OCI-LY1 (cell line): ENCODE results near the gene CHI3L1.

Experiments
- H2AFZ ChIP-seq: fragments of 200-600 bp; sonication (generic), shearing (Covaris generic); 2 replicates; pipeline ENCODE4 v1.6.0; 2014; ENCODE audit warnings: antibody characterized with exemption, mild to moderate bottlenecking, low read length
- H3F3A ChIP-seq: fragments of 200-600 bp; sonication (generic), shearing (Covaris generic); 2 replicates; pipeline ENCODE4 v1.6.0; 2014; ENCODE audit warnings: mild to moderate bottlenecking, antibody characterized with exemption, low read length, moderate library complexity; ENCODE audit not compliant: insufficient read depth
- H3K27ac ChIP-seq: fragments of 200-600 bp; sonication (generic); 2 replicates; pipeline ENCODE4 v1.5.1; 2014; ENCODE audit warnings: low read length, mixed run types, mild to moderate bottlenecking, low read depth; ENCODE audit not compliant: poor library complexity, severe bottlenecking
- H3K27me3 ChIP-seq: fragments of 200-600 bp; sonication (generic); 2 replicates; pipeline ENCODE4 v1.6.0; 2014; ENCODE audit warnings: antibody characterized with exemption, mild to moderate bottlenecking, low read length, moderate library complexity; ENCODE audit not compliant: insufficient read depth
- H3K36me3 ChIP-seq: fragments of 200-600 bp; sonication (generic); 2 replicates; pipeline ENCODE4 v1.6.1; 2014; ENCODE audit warnings: mild to moderate bottlenecking, antibody characterized with exemption, low read length, moderate library complexity, mixed read lengths; ENCODE audit not compliant: insufficient read depth
- H3K4me1 ChIP-seq: fragments of 200-600 bp; sonication (generic); 2 replicates; pipeline ENCODE4 v1.5.1; 2014; ENCODE audit warnings: mild to moderate bottlenecking, low read length, moderate library complexity; ENCODE audit not compliant: insufficient read depth, severe bottlenecking
- H3K4me2 ChIP-seq: fragments of 200-600 bp; sonication (generic), shearing (Covaris generic); 2 replicates; pipeline ENCODE4 v1.6.1; 2014; ENCODE audit warnings: low read length
- H3K4me3 ChIP-seq: fragments of 200-600 bp; sonication (generic); 2 replicates; pipeline ENCODE4 v1.5.1; 2014; ENCODE audit warnings: low read length, low read depth, mild to moderate bottlenecking, mixed read lengths; ENCODE audit not compliant: poor library complexity, severe bottlenecking
- H3K79me2 ChIP-seq: fragments of 200-600 bp; shearing (Covaris generic); 2 replicates; pipeline ENCODE4 v1.6.1; 2016; ENCODE audit warnings: mixed run types, low read length, mixed read lengths; ENCODE audit not compliant: insufficient read depth
- H3K9ac ChIP-seq: fragments of 200-600 bp; sonication (generic), shearing (Covaris generic); 2 replicates; pipeline ENCODE4 v1.6.1; 2014; ENCODE audit warnings: mild to moderate bottlenecking, low read length, mixed read lengths
- H3K9me2 ChIP-seq: fragments of 200-600 bp; sonication (generic), shearing (Covaris generic); 2 replicates; pipeline ENCODE4 v1.6.1; 2014; ENCODE audit warnings: low read depth, mild to moderate bottlenecking, low read length, mixed read lengths
- H3K9me3 ChIP-seq: fragments of 200-600 bp; shearing (Covaris generic); 2 replicates; pipeline ENCODE4 v1.6.1; 2014; ENCODE audit warnings: low read length, mixed read lengths
- H4K20me1 ChIP-seq: fragments of 200-600 bp; sonication (generic), shearing (Covaris generic); 2 replicates; pipeline ENCODE4 v1.6.0; 2016; ENCODE audit warnings: mild to moderate bottlenecking, low read length; ENCODE audit not compliant: insufficient read depth
- CTCF ChIP-seq: fragments of 200-600 bp; sonication (generic), shearing (Covaris generic); IDR thresholded peaks from 2 replicates; pipeline ENCODE4 v1.5.1; 2017; ENCODE audit warnings: mild to moderate bottlenecking, antibody characterized with exemption, low read length, moderate library complexity, mixed read lengths
- EZH2 ChIP-seq: fragments of 200-600 bp; sonication (generic), shearing (Covaris generic); IDR thresholded peaks from 2 replicates; pipeline ENCODE4 v1.8.0; 2017; ENCODE audit warnings: borderline replicate concordance, mixed run types, mild to moderate bottlenecking, antibody characterized with exemption, low read length, moderate library complexity, mixed read lengths

CHI3L1 gene

GRCh38 chr1:203161703-203162102 is 24.8 kb downstream of the CHI3L1 start:
- Histone ChIP-seq H3K4me1 (no peaks in the 10 kb centered on the region), H3K79me2 (no peaks in the 10 kb centered on the region), H3K27me3 (peaks cover 5% of the 10 kb centered on the region; the same call in 1 of the 2 replicates), H3K9ac (no peak overlapping the region), H2AFZ (no peak overlapping the region), H3F3A (no peaks in the 10 kb centered on the region), H3K9me2 (no peaks in the 10 kb centered on the region), H3K4me3 (no peak overlapping the region), H3K27ac (no peak overlapping the region), H3K4me2 (no peak overlapping the region), H4K20me1 (no peaks in the 10 kb centered on the region), H3K9me3 (no peaks in the 10 kb centered on the region), H3K36me3 (no peaks in the 10 kb centered on the region)
- TF ChIP-seq EZH2 (no peak), CTCF (no peak)

GRCh38 chr1:203161175-203161574 is 25.3 kb downstream of the CHI3L1 start:
- H2AFZ ChIP-seq, result no peak overlapping the region
- H3F3A ChIP-seq, result no peaks in the 10 kb centered on the region
- TF ChIP-seq EZH2 (no peak), CTCF (no peak)

GRCh38 chr1:203159844-203160243 is 26.7 kb downstream of the CHI3L1 start:
- Histone ChIP-seq H3K4me1 (no peaks in the 10 kb centered on the region), H3K27me3 (no peaks in the 10 kb centered on the region; the same call in 1 of the 2 replicates), H2AFZ (no peak overlapping the region), H4K20me1 (no peaks in the 10 kb centered on the region), H3K9ac (no peak overlapping the region), H3K36me3 (no peaks in the 10 kb centered on the region), H3K4me2 (no peak overlapping the region), H3K9me3 (no peaks in the 10 kb centered on the region), H3K9me2 (no peaks in the 10 kb centered on the region), H3K4me3 (no peak overlapping the region), H3K79me2 (no peaks in the 10 kb centered on the region), H3K27ac (no peak overlapping the region), H3F3A (no peaks in the 10 kb centered on the region)
- TF ChIP-seq CTCF (no peak), EZH2 (no peak)

More at GRCh38 chr1:203161175-203161574, 25.3 kb downstream of the CHI3L1 start:
- no peaks in the 10 kb centered on the region for H4K20me1 ChIP-seq
- no peaks in the 10 kb centered on the region for H3K9me2 ChIP-seq
- H3K4me2 ChIP-seq, result no peak overlapping the region
- peaks cover 5% of the 10 kb centered on the region; the same call in 1 of the 2 replicates for H3K27me3 ChIP-seq
- no peaks in the 10 kb centered on the region for H3K79me2 ChIP-seq
- H3K9me3 ChIP-seq, result no peaks in the 10 kb centered on the region
- H3K4me3 ChIP-seq, result no peak overlapping the region
- H3K36me3 ChIP-seq, result no peaks in the 10 kb centered on the region
- no peak overlapping the region for H3K27ac ChIP-seq
- no peaks in the 10 kb centered on the region for H3K4me1 ChIP-seq
- H3K9ac ChIP-seq, result no peak overlapping the region
